A673 (cell line): ENCODE measurements around the gene TNS3.

ENCODE experiments used
- EZH2 ChIP-seq: fragments of 200-600 bp; sonication (generic); IDR thresholded peaks from 2 replicates; pipeline ENCODE4 v1.6.1; 2017; ENCODE audit warnings: borderline replicate concordance, low read depth, mild to moderate bottlenecking, mixed read lengths, antibody characterized with exemption, low read length; ENCODE audit not compliant: poor library complexity, severe bottlenecking
- TF ChIP-seq, protein P1 (sequence below): fragments of 300-800, 200-600 bp; sonication (generic); conservative IDR thresholded peaks from 2 replicates; pipeline ENCODE4 v1.5.1; 2017; ENCODE audit warnings: low read depth, mild to moderate bottlenecking, antibody characterized with exemption, low read length, moderate library complexity, mixed read lengths

DNA sequence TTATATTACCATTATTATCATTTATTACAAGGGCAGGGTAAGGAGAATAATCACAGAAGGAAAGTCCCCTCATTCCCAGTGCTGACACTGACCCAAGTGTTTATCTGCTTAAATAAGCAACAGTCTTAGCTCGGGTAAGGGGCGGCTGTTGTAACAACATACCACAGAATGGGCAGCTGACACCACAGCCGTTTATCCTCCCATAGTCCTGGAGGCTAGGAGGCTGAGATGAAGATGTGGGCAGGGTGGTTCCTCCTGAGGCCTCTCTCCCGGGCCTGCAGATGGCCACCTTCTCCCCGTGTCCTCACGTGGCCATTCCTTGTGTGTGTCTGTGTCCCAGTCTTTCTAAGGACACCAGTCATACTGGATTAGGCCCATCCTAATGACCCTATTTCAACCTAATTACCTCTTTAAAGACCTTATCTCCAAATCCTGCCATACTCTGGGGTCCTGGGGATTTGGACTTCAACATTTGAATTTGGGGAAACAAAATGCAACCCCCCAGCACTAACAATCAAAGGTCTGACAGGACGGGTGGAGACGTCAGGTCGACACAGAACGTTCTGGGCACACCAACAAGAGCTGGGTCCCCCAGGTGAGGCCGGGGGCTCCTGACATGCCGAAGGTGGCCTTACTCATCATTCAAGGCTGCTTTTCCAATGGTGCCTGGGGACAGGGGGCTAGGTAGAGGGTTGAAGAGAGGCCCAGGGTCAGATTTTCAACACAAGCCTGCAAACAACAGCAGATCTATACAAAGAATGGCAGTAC lies 93.5 kb downstream of the TNS3 start:
- TF ChIP-seq, protein P1, sequence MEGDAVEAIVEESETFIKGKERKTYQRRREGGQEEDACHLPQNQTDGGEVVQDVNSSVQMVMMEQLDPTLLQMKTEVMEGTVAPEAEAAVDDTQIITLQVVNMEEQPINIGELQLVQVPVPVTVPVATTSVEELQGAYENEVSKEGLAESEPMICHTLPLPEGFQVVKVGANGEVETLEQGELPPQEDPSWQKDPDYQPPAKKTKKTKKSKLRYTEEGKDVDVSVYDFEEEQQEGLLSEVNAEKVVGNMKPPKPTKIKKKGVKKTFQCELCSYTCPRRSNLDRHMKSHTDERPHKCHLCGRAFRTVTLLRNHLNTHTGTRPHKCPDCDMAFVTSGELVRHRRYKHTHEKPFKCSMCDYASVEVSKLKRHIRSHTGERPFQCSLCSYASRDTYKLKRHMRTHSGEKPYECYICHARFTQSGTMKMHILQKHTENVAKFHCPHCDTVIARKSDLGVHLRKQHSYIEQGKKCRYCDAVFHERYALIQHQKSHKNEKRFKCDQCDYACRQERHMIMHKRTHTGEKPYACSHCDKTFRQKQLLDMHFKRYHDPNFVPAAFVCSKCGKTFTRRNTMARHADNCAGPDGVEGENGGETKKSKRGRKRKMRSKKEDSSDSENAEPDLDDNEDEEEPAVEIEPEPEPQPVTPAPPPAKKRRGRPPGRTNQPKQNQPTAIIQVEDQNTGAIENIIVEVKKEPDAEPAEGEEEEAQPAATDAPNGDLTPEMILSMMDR = no peak
- no peak for TF ChIP-seq EZH2
